H9 (cell line): ENCODE measurements around the gene DHRS13. TPM values are rescaled to one million over a fixed set of nuclear protein-coding genes. Genes with fewer than 3 reads are reported as not detected.
A peak's percentile ranks its signal among the peaks of the same experiment; 100 is the strongest.
"Not testable (repeated sequence)": the region's sequence is repeated elsewhere in the genome, so short reads cannot be mapped to it uniquely, and the experiment has no call there.

Experiments used
- DNase-seq: peaks from one replicate; pipeline ENCODE4 v3.0.0-alpha.2; 2017
- H2AFZ ChIP-seq: one replicate; pipeline ENCODE4 v1.6.1; 2013; ENCODE audit warnings: mild to moderate bottlenecking, low read length, control low read depth, moderate library complexity
- H2AK5ac ChIP-seq: 2 replicates; pipeline ENCODE4 v1.6.1; 2013; ENCODE audit warnings: low read length, control low read depth, mixed read lengths; ENCODE audit not compliant: insufficient read length
- H2BK120ac ChIP-seq: one replicate; pipeline ENCODE4 v1.6.1; 2013; ENCODE audit warnings: low read depth, mild to moderate bottlenecking, low read length, control low read depth, inconsistent platforms; ENCODE audit not compliant: poor library complexity, severe bottlenecking
- H2BK12ac ChIP-seq: 2 replicates; pipeline ENCODE4 v1.6.1; 2013; ENCODE audit warnings: low read length, control low read depth, mixed read lengths, low read depth; ENCODE audit not compliant: insufficient read length
- H2BK15ac ChIP-seq: 2 replicates; pipeline ENCODE4 v1.6.1; 2013; ENCODE audit warnings: low read depth, low read length, control low read depth
- H2BK20ac ChIP-seq: one replicate; pipeline ENCODE4 v1.6.1; 2013; ENCODE audit warnings: low read depth, mild to moderate bottlenecking, low read length, control low read depth, inconsistent platforms; ENCODE audit not compliant: poor library complexity, severe bottlenecking
- H2BK5ac ChIP-seq: 2 replicates; pipeline ENCODE4 v1.6.1; 2013; ENCODE audit warnings: low read length, control low read depth, mixed read lengths; ENCODE audit not compliant: insufficient read length
- H3K14ac ChIP-seq: 2 replicates; pipeline ENCODE4 v1.6.1; 2013; ENCODE audit warnings: low read length, control low read depth; ENCODE audit not compliant: insufficient read depth
- H3K18ac ChIP-seq: 2 replicates; pipeline ENCODE4 v1.6.1; 2013; ENCODE audit warnings: low read depth, mild to moderate bottlenecking, mixed read lengths, low read length, control low read depth; ENCODE audit not compliant: insufficient read length
- H3K23ac ChIP-seq: 2 replicates; pipeline ENCODE4 v1.6.1; 2013; ENCODE audit warnings: low read length, control low read depth, mixed read lengths, low read depth; ENCODE audit not compliant: insufficient read length
- H3K23me2 ChIP-seq: 2 replicates; pipeline ENCODE4 v1.6.1; 2013; ENCODE audit warnings: low read depth, mild to moderate bottlenecking, mixed read lengths, low read length, control low read depth; ENCODE audit not compliant: insufficient read length, poor library complexity, severe bottlenecking
- H3K27ac ChIP-seq: 2 replicates; pipeline ENCODE4 v1.5.1; 2013; ENCODE audit warnings: low read length, control low read depth, mixed read lengths, low read depth; ENCODE audit not compliant: insufficient read length
- H3K27me3 ChIP-seq: 2 replicates; pipeline ENCODE4 v1.6.1; 2013; ENCODE audit warnings: low read length, control low read depth, inconsistent platforms; ENCODE audit not compliant: insufficient read depth
- H3K4ac ChIP-seq: 2 replicates; pipeline ENCODE4 v1.6.1; 2013; ENCODE audit warnings: low read depth, mild to moderate bottlenecking, control low read depth, inconsistent platforms, low read length, moderate library complexity
- H3K4me1 ChIP-seq: 2 replicates; pipeline ENCODE4 v1.6.1; 2013; ENCODE audit warnings: low read length, control low read depth, inconsistent platforms; ENCODE audit not compliant: insufficient read depth
- H3K4me2 ChIP-seq: 2 replicates; pipeline ENCODE4 v1.6.1; 2013; ENCODE audit warnings: low read length, control low read depth, mixed read lengths; ENCODE audit not compliant: insufficient read length, insufficient read depth
- H3K56ac ChIP-seq: 2 replicates; pipeline ENCODE4 v1.6.1; 2013; ENCODE audit warnings: low read depth, mild to moderate bottlenecking, mixed read lengths, low read length, control low read depth; ENCODE audit not compliant: insufficient read length
- H3K79me1 ChIP-seq: 2 replicates; pipeline ENCODE4 v1.6.1; 2013; ENCODE audit warnings: low read depth, mild to moderate bottlenecking, moderate library complexity, low read length, control low read depth, inconsistent platforms; ENCODE audit not compliant: insufficient read depth, poor library complexity, severe bottlenecking
- H3K79me2 ChIP-seq: 2 replicates; pipeline ENCODE4 v1.6.1; 2013; ENCODE audit warnings: low read length, control low read depth, inconsistent platforms; ENCODE audit not compliant: insufficient read depth
- H3K9ac ChIP-seq: 2 replicates; pipeline ENCODE4 v1.6.1; 2013; ENCODE audit warnings: low read length, control low read depth, mixed read lengths; ENCODE audit not compliant: insufficient read length; ENCODE audit errors: extremely low read depth
- H3K9me3 ChIP-seq: one replicate; pipeline ENCODE4 v1.6.1; 2013; ENCODE audit warnings: low read depth, low read length, inconsistent platforms; ENCODE audit not compliant: control insufficient read depth
- H3T11ph ChIP-seq: one replicate; pipeline ENCODE4 v1.6.1; 2013; ENCODE audit warnings: mild to moderate bottlenecking, low read length, control low read depth, inconsistent platforms
- H4K20me1 ChIP-seq: one replicate; pipeline ENCODE4 v1.6.1; 2013; ENCODE audit not compliant: control insufficient read depth, insufficient read length, insufficient read depth
- H4K5ac ChIP-seq: 2 replicates; pipeline ENCODE4 v1.6.1; 2013; ENCODE audit warnings: low read depth, mild to moderate bottlenecking, mixed read lengths, low read length, control low read depth; ENCODE audit not compliant: insufficient read length
- H4K8ac ChIP-seq: replicated peaks from 2 replicates; pipeline ENCODE4 v1.6.1; 2013; ENCODE audit warnings: low read length, control low read depth, mixed read lengths, low read depth; ENCODE audit not compliant: insufficient read length
- H4K91ac ChIP-seq: 2 replicates; pipeline ENCODE4 v1.6.1; 2013; ENCODE audit warnings: low read depth, mild to moderate bottlenecking, moderate library complexity, mixed read lengths, low read length, control low read depth; ENCODE audit not compliant: insufficient read length
- H3K27ac Mint-ChIP-seq, 3 experiments: 2 replicates in 2 of 3; 3 replicates in 1 of 3; pipeline ENCODE4 v1.8.0; 2020 to 2021; ENCODE audit warnings: mixed read lengths in 3 of 3, mild to moderate bottlenecking in 1 of 3, moderate library complexity in 1 of 3
- H3K27me3 Mint-ChIP-seq: 2 replicates; pipeline ENCODE4 v1.8.0; 2021; ENCODE audit warnings: low read depth, mild to moderate bottlenecking, moderate library complexity, mixed read lengths
- H3K36me3 Mint-ChIP-seq, 3 experiments: 2 replicates in 2 of 3; 3 replicates in 1 of 3; pipeline ENCODE4 v1.8.0; 2020 to 2021; ENCODE audit warnings: low read depth in 3 of 3, mixed read lengths in 3 of 3; ENCODE audit not compliant: insufficient read depth in 1 of 3
- H3K4me1 Mint-ChIP-seq, 2 experiments: 2 replicates each; pipeline ENCODE4 v1.8.0; 2020; ENCODE audit warnings: mixed read lengths in 2 of 2
- H3K4me3 Mint-ChIP-seq, 2 experiments: 2 replicates in 1 of 2; 3 replicates in 1 of 2; pipeline ENCODE4 v1.8.0; 2020 to 2021; ENCODE audit warnings: mild to moderate bottlenecking in 2 of 2, mixed read lengths in 2 of 2, moderate library complexity in 1 of 2
- H3K9me3 Mint-ChIP-seq, 2 experiments: 2 replicates in 1 of 2; 3 replicates in 1 of 2; pipeline ENCODE4 v1.8.0; 2020; ENCODE audit warnings: mild to moderate bottlenecking in 2 of 2, mixed read lengths in 2 of 2, moderate library complexity in 1 of 2
- whole genome bisulfite sequencing: extraction: QIAGEN DNeasy Blood & Tissue Kit; methylation state at CpG from one replicate; pipeline ENCODE4 v1.1.7; 2013; ENCODE audit warnings: missing lambda C conversion rate, low lambda C conversion rate, mixed read lengths; ENCODE audit not compliant: insufficient read length; ENCODE audit errors: extremely low coverage; 5-methylcytosine and 5-hydroxymethylcytosine counted together
- total RNA-seq: library from RNA; stranded (reverse); gene quantifications from 2 replicates; pipeline ENCODE4 v1.2.1, GENCODE V29; 2021
- TF ChIP-seq, protein P1 (sequence below): fragments of 200-600 bp; sonication (generic); conservative IDR thresholded peaks from 3 replicates; pipeline ENCODE4 v1.8.0; 2021; ENCODE audit warnings: antibody characterized with exemption, mild to moderate bottlenecking

The DHRS13 gene
- total RNA-seq, 1 experiment from 2014 or later, result 29.6 TPM

DNA sequence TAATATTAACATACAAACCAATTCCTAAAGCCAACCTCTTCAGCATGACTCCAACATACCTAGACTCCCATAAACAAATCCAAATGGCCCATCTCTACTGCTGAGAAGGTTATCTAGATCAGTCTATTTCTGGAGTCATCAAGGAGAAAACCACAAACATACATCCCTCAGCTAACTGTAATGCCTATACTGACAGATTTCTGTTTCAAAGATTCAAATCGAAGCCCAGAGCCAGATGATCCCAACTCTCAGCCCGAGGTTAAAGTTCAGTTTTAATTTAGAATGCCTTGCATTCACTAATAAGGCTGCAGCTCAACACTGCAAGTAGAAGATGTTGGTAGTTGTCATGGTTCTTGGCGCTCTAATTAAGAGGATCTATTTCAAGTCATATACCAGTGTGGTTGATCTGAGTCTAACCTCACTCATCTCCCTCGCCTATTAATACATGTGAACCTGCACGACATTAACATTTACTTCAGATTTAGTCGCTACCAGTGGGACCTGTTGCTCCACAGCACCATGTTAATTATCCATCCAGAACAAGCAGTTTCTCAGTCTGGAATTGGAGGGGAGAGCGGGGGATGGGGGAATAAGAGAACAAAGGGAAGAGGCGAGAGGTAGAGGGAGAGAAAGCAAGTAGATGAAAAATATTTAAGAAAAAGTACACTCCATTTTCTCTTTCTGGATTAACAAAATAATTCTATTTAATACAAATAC is 33.0 kb upstream of the DHRS13 start:
- no peak overlapping the region for H3K56ac ChIP-seq
- no peak overlapping the region for H2BK12ac ChIP-seq
- TF ChIP-seq, protein P1, sequence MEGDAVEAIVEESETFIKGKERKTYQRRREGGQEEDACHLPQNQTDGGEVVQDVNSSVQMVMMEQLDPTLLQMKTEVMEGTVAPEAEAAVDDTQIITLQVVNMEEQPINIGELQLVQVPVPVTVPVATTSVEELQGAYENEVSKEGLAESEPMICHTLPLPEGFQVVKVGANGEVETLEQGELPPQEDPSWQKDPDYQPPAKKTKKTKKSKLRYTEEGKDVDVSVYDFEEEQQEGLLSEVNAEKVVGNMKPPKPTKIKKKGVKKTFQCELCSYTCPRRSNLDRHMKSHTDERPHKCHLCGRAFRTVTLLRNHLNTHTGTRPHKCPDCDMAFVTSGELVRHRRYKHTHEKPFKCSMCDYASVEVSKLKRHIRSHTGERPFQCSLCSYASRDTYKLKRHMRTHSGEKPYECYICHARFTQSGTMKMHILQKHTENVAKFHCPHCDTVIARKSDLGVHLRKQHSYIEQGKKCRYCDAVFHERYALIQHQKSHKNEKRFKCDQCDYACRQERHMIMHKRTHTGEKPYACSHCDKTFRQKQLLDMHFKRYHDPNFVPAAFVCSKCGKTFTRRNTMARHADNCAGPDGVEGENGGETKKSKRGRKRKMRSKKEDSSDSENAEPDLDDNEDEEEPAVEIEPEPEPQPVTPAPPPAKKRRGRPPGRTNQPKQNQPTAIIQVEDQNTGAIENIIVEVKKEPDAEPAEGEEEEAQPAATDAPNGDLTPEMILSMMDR, result no peak
- H2AFZ ChIP-seq, result no peak overlapping the region
- H2BK120ac ChIP-seq, result no peak overlapping the region
- no peak overlapping the region for H3K23ac ChIP-seq
- Mint-ChIP-seq H3K9me3 (no peaks in the 10 kb centered on the region), H3K27ac (peak overlapping the region in 2 of 3 experiments; percentile 78 to 81; a peak in 4 of 7 replicates), H3K4me3 (no peak overlapping the region), H3K36me3 (peaks cover 3 to 18% (median 16%) of the 10 kb centered on the region in 3 experiments; a peak in 6 of 7 replicates), H3K27me3 (no peaks in the 10 kb centered on the region), H3K4me1 (peaks cover 42 to 43% of the 10 kb centered on the region in 2 experiments)
- no peak overlapping the region for H2AK5ac ChIP-seq
- H3K27me3 ChIP-seq, result no peaks in the 10 kb centered on the region
- no peak overlapping the region for H2BK20ac ChIP-seq
- H3K9ac ChIP-seq, result no peak overlapping the region
- no peaks in the 10 kb centered on the region for H4K20me1 ChIP-seq
- H3K79me2 ChIP-seq, result peaks cover 47% of the 10 kb centered on the region; the same call in 1 of the 2 replicates
- H4K5ac ChIP-seq, result no peak overlapping the region
- H3K79me1 ChIP-seq, result peaks cover 16% of the 10 kb centered on the region
- no peak overlapping the region for H4K91ac ChIP-seq
- H3K4me1 ChIP-seq, result peaks cover 9% of the 10 kb centered on the region; the same call in 1 of the 2 replicates
- no peak overlapping the region for H3K27ac ChIP-seq
- no peaks in the 10 kb centered on the region for H3K23me2 ChIP-seq
- H3K18ac ChIP-seq, result no peak overlapping the region
- H2BK15ac ChIP-seq, result no peak overlapping the region
- H2BK5ac ChIP-seq, result no peak overlapping the region
- H4K8ac ChIP-seq, result no peak overlapping the region
- no peak for DNase-seq
- no CpG with 5 or more reads among the region's 8 CpGs for WGBS
- no peak overlapping the region for H3K4me2 ChIP-seq
- no peaks in the 10 kb centered on the region for H3K9me3 ChIP-seq
- H3K14ac ChIP-seq, result no peak overlapping the region
- no peak overlapping the region for H3K4ac ChIP-seq
- no peak overlapping the region for H3T11ph ChIP-seq

DNA sequence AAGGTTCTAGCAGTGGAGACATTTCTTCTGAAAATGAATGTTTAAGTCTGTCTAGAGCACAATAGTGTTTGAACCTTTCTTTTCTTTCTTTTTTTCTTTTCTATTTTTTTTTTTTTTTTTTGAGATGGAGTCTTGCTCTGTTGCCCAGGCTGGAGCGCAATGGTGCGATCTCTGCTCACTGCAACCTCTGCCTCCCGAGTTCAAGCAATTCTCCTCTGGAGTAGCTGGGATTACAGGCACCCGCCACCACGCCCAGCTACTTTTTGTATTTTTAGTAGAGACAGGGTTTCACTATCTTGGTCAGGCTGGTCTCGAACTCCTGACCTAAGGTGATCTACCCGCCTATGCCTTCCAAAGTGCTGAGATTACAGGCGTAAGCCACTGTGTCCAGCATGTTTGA is 31.6 kb upstream of the DHRS13 start:
- not testable (repeated sequence) for H2BK5ac ChIP-seq, H3K9ac ChIP-seq, H3K56ac ChIP-seq, H3K27me3 Mint-ChIP-seq, H3K4me2 ChIP-seq, H3K4me3 Mint-ChIP-seq, H3K23me2 ChIP-seq, H2BK120ac ChIP-seq, H3T11ph ChIP-seq, H3K14ac ChIP-seq, H3K27ac ChIP-seq, H4K91ac ChIP-seq, H3K9me3 Mint-ChIP-seq, H3K9me3 ChIP-seq, H2BK12ac ChIP-seq, H4K8ac ChIP-seq, H3K27me3 ChIP-seq, DNase-seq, H3K4me1 ChIP-seq, H4K20me1 ChIP-seq, H2AFZ ChIP-seq, H4K5ac ChIP-seq, H2BK15ac ChIP-seq, H3K23ac ChIP-seq, H3K4ac ChIP-seq, H3K18ac ChIP-seq, H2AK5ac ChIP-seq, H2BK20ac ChIP-seq
- Histone ChIP-seq H3K79me1 (peaks cover 15% of the 10 kb centered on the region), H3K79me2 (peaks cover 45% of the 10 kb centered on the region; the same call in 1 of the 2 replicates)
- Mint-ChIP-seq H3K4me1 (peaks cover 32 to 37% of the 10 kb centered on the region in 2 experiments), H3K27ac (peak overlapping the region in 1 of 3 experiments; percentile 44; a peak in 2 of 7 replicates), H3K36me3 (peaks cover 3 to 18% (median 16%) of the 10 kb centered on the region in 3 experiments; a peak in 6 of 7 replicates)
- no CpG with 5 or more reads among the region's 8 CpGs for WGBS
